Chondrocyte (in vitro differentiated cells): Measurements from ENCODE around the gene ALOX15. TPM values are rescaled to one million over a fixed set of nuclear protein-coding genes. Genes with fewer than 3 reads are reported as not detected.
"Not testable (repeated sequence)": the region's sequence is repeated elsewhere in the genome, so short reads cannot be mapped to it uniquely, and the experiment has no call there.

ENCODE experiments used
- DNase-seq: peaks from one replicate; pipeline ENCODE4 v3.0.0; 2021; ENCODE audit warnings: mixed read lengths, low spot score
- H3K27ac Mint-ChIP-seq: one replicate; pipeline ENCODE4 v1.8.0; 2021; ENCODE audit warnings: mild to moderate bottlenecking, moderate library complexity, mixed read lengths; ENCODE audit not compliant: unreplicated experiment
- H3K27me3 Mint-ChIP-seq: 2 replicates; pipeline ENCODE4 v1.8.0; 2021; ENCODE audit warnings: low read depth, mixed read lengths
- H3K36me3 Mint-ChIP-seq: 2 replicates; pipeline ENCODE4 v1.8.0; 2021; ENCODE audit warnings: low read depth, mixed read lengths
- H3K4me1 Mint-ChIP-seq: 2 replicates; pipeline ENCODE4 v1.8.0; 2021; ENCODE audit warnings: low read depth, mild to moderate bottlenecking, mixed read lengths
- H3K4me3 Mint-ChIP-seq: one replicate; pipeline ENCODE4 v1.8.0; 2021; ENCODE audit warnings: mild to moderate bottlenecking, moderate library complexity, mixed read lengths; ENCODE audit not compliant: unreplicated experiment
- H3K9me3 Mint-ChIP-seq: 2 replicates; pipeline ENCODE4 v1.8.0; 2021; ENCODE audit warnings: low read depth, mixed read lengths
- long read RNA-seq: library from polyadenylated mRNA; stranded (forward); transcript quantifications from one replicate; pipeline ENCODE4 v2.0.0, GENCODE V29; 2021
- total RNA-seq: library from RNA; stranded (reverse); gene quantifications from 3 replicates; pipeline ENCODE4 v1.2.1, GENCODE V29; 2021
- TF ChIP-seq, protein P1 (sequence below): fragments of 200-600 bp; sonication (generic); IDR thresholded peaks from 2 replicates; pipeline ENCODE4 v1.5.0; 2021; ENCODE audit warnings: antibody characterized with exemption, mild to moderate bottlenecking, moderate library complexity

Gene ALOX15, protein sequence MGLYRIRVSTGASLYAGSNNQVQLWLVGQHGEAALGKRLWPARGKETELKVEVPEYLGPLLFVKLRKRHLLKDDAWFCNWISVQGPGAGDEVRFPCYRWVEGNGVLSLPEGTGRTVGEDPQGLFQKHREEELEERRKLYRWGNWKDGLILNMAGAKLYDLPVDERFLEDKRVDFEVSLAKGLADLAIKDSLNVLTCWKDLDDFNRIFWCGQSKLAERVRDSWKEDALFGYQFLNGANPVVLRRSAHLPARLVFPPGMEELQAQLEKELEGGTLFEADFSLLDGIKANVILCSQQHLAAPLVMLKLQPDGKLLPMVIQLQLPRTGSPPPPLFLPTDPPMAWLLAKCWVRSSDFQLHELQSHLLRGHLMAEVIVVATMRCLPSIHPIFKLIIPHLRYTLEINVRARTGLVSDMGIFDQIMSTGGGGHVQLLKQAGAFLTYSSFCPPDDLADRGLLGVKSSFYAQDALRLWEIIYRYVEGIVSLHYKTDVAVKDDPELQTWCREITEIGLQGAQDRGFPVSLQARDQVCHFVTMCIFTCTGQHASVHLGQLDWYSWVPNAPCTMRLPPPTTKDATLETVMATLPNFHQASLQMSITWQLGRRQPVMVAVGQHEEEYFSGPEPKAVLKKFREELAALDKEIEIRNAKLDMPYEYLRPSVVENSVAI
- total RNA-seq, result 0.15 TPM in 1 of 3 replicates, not detected in the others
- long read RNA-seq, result 0 reads

DNA sequence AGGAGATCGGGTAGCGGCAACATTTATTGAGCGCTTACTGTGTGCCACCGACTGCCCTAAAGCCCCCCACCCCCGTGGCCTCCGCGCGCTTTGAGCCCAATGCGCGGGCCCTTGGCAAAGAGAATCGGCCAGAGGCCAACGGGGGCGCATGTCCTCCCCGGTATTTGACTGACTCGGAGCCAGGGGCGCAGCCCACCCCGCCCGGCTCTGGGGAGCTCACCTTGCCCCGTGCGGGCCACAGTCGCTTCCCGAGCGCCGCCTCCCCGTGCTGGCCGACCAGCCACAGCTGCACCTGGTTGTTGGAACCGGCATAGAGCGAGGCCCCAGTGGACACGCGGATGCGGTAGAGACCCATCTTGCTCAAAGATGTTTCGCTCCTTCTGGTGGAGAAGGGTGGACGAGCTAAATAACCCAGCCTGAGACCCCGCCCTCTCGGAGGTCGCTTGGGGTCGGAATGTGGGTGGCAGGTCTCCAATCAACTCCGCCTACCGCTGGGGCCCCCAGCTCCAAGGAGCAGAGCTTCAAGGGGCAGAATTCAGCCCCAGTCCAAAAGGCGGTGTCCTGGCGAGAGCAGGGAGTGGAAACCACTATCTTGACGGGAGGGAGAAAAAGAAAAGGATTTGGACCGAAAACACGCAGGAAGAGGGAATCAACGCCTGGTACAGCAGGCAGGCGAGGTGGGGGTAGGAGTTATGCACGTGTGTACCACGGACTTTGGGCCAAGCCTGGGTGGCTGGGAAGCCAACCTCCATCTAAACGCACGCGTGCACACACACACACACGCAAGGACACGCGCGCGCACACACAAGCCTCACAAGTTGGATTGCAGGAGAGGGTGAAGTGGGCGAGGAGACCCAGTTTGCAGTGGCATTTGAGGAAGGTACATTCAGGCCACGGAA, at the start of gene ALOX15:
Gene ALOX15, minus strand, starts transcription at position 382 of the 899 bp plus-strand sequence. Its CDS starts 27 bp downstream, at position 355.
- Mint-ChIP-seq H3K4me1 (peaks cover 15% of the 10 kb centered on the region), H3K4me3 (peak within 1 kb of the TSS; percentile 45), H3K9me3 (no peaks in the 10 kb centered on the region), H3K36me3 (no peaks in the 10 kb centered on the region), H3K27me3 (peaks cover 69% of the 10 kb centered on the region), H3K27ac (no peak within 1 kb of the TSS)
- TF ChIP-seq, protein P1, sequence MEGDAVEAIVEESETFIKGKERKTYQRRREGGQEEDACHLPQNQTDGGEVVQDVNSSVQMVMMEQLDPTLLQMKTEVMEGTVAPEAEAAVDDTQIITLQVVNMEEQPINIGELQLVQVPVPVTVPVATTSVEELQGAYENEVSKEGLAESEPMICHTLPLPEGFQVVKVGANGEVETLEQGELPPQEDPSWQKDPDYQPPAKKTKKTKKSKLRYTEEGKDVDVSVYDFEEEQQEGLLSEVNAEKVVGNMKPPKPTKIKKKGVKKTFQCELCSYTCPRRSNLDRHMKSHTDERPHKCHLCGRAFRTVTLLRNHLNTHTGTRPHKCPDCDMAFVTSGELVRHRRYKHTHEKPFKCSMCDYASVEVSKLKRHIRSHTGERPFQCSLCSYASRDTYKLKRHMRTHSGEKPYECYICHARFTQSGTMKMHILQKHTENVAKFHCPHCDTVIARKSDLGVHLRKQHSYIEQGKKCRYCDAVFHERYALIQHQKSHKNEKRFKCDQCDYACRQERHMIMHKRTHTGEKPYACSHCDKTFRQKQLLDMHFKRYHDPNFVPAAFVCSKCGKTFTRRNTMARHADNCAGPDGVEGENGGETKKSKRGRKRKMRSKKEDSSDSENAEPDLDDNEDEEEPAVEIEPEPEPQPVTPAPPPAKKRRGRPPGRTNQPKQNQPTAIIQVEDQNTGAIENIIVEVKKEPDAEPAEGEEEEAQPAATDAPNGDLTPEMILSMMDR, result no peak
- DNase-seq, result no peak

DNA sequence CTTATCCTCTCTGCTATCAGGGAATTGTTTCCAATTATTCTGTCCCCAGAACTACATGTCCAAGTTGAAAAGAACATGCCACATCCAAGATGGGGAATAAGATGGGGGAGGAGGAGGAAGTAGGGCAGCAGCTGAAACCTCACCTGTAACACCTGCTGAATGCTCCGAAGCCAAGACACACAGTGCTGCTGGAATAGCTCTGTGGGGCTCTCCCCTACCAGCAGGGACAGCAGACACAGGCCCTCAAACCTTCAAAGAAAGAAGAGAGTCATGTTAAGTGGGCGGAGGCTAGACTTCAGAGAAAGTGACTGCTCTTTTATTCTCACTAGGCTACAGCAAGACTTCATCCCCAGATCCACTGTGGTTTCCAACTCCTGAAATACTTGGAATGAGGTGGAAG, 49.3 kb upstream of the ALOX15 start:
- no peaks in the 10 kb centered on the region for H3K9me3 Mint-ChIP-seq
- H3K36me3 Mint-ChIP-seq, result peaks cover 22% of the 10 kb centered on the region
- TF ChIP-seq, protein P1, result no peak
- H3K27me3 Mint-ChIP-seq, result no peaks in the 10 kb centered on the region
- H3K4me3 Mint-ChIP-seq, result no peak overlapping the region
- H3K4me1 Mint-ChIP-seq, result peaks cover 3% of the 10 kb centered on the region
- no peak overlapping the region for H3K27ac Mint-ChIP-seq
- DNase-seq, result no peak

DNA sequence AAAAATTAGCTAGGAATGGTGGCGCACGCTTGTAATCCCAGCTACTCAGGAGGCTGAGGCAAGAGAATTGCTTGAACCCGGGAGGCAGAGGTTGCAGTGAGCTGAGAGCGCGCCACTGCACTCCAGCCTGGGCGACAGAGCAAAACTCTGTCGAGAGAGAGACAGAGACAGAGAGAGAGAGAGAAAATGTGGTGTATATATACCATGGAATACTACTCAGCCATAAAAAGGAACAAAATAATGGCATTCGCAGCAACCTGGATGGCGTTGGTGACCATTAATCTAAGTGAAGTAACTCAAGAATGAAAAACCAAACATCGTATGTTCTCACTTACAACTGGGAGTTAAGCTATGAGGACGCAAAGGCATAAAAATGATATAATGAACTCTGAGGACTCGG, 48.4 kb upstream of the ALOX15 start:
- not testable (repeated sequence) for DNase-seq, H3K27me3 Mint-ChIP-seq, H3K4me1 Mint-ChIP-seq, H3K4me3 Mint-ChIP-seq, H3K9me3 Mint-ChIP-seq, H3K27ac Mint-ChIP-seq
- peaks cover 26% of the 10 kb centered on the region for H3K36me3 Mint-ChIP-seq

DNA sequence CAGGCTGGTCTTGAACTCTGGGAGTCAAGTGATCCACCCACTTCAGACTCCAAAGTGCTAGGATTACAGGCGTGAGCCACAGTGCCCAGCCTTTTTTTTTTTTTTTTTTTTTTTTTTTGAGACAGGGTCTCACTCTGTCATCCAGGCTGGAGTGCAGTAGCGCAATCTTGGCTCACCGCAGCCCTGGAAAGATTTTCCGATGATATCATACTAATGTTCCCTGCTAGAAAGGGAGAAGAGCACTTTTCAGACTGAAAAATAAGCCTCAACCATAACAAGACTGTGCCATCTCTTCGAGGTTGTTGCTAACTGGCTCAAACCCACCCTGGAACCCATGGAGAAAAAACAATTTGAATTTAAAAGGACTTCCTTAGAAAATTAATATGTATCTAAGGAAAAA, 42.3 kb upstream of the ALOX15 start:
- not testable (repeated sequence) for H3K27me3 Mint-ChIP-seq, H3K27ac Mint-ChIP-seq, H3K4me3 Mint-ChIP-seq, DNase-seq, H3K9me3 Mint-ChIP-seq
- Mint-ChIP-seq H3K4me1 (peaks cover 19% of the 10 kb centered on the region), H3K36me3 (peaks cover 37% of the 10 kb centered on the region)

DNA sequence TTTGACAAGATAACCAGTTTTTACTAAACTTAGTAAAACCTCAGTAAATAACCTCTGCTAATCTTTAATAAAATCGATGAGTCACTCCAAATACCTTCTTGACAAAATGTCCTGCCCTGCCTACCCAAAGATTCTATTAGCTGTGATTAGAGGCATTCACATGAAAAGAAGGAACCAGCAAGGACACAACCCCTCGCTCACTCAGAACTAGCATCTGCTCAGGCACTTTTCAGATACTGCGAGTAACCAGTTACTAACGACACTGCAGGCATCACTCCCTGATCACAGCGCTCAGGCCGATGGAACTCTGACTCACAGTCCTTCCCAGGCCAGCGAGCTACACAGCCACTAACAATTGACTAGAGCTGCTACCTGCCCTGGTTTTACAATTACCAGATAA, 38.2 kb upstream of the ALOX15 start:
- Mint-ChIP-seq H3K27me3 (no peaks in the 10 kb centered on the region), H3K9me3 (no peaks in the 10 kb centered on the region), H3K27ac (peak overlapping the region; percentile 58), H3K4me1 (peaks cover 25% of the 10 kb centered on the region), H3K4me3 (no peak overlapping the region), H3K36me3 (peaks cover 37% of the 10 kb centered on the region)
- TF ChIP-seq, protein P1, result no peak
- DNase-seq, result no peak
